Lung (tissue), 12 donors: ENCODE data around the gene USH2A. TPM values are rescaled to one million over a fixed set of nuclear protein-coding genes. Genes with fewer than 3 reads are reported as not detected.

ENCODE experiments used
- ATAC-seq: fragments of 200-7000 bp; cut with Tn5 transposase; one replicate; pipeline ENCODE4 v1.9.1; 2020; ENCODE audit warnings: moderate number of reproducible peaks; ENCODE audit not compliant: insufficient read depth, low FRiP score
- DNase-seq, 3 donors: peaks; one replicate each; pipeline ENCODE4 v3.0.0-alpha.2; 2013 to 2017
- H3K27ac ChIP-seq, 2 donors: one replicate each; pipeline ENCODE4 v1.5.1; 2013; ENCODE audit warnings: mild to moderate bottlenecking in 2 of 2, moderate library complexity in 2 of 2, control low read depth in 1 of 2, inconsistent platforms in 1 of 2, low read depth in 1 of 2, low read length in 1 of 2
- H3K27me3 ChIP-seq, 3 donors: one replicate each; pipeline ENCODE4 v1.5.1; 2013; ENCODE audit warnings: low read length in 2 of 3; ENCODE audit not compliant: control insufficient read depth in 3 of 3, insufficient read depth in 3 of 3
- H3K36me3 ChIP-seq, 4 donors: one replicate each; pipeline ENCODE4 v1.5.1; 2013; ENCODE audit warnings: low read length in 4 of 4, mild to moderate bottlenecking in 1 of 4, moderate library complexity in 1 of 4; ENCODE audit not compliant: control insufficient read depth in 4 of 4, insufficient read depth in 4 of 4
- H3K4me1 ChIP-seq, 5 donors: one replicate each; pipeline ENCODE4 v1.5.1; 2013; ENCODE audit warnings: low read length in 5 of 5, mild to moderate bottlenecking in 2 of 5, moderate library complexity in 1 of 5; ENCODE audit not compliant: control insufficient read depth in 5 of 5, insufficient read depth in 5 of 5
- H3K4me3 ChIP-seq: one replicate; pipeline ENCODE4 v1.5.1; 2013; ENCODE audit warnings: mild to moderate bottlenecking, control low read depth, moderate library complexity
- H3K9ac ChIP-seq, 2 donors: one replicate each; pipeline ENCODE4 v1.5.1; 2013; ENCODE audit warnings: low read length in 2 of 2, control low read depth in 1 of 2; ENCODE audit not compliant: insufficient read depth in 1 of 2
- H3K9me3 ChIP-seq, 4 donors: one replicate each; pipeline ENCODE4 v1.5.1; 2013; ENCODE audit warnings: low read length in 3 of 4, mild to moderate bottlenecking in 1 of 4, moderate library complexity in 1 of 4; ENCODE audit not compliant: control insufficient read depth in 4 of 4, insufficient read depth in 3 of 4
- WGBS, 2 donors: extraction: QIAGEN DNeasy Blood & Tissue Kit; methylation state at CpG; one replicate each; pipeline ENCODE4 v1.1.7; 2013; 5-methylcytosine and 5-hydroxymethylcytosine counted together
- polyA plus RNA-seq, 2 donors: library from polyadenylated mRNA; stranded (reverse); fragments of 200-250 nt; gene quantifications; one replicate each; pipeline ENCODE4 v1.2.1, GENCODE V29; 2013
- total RNA-seq, 2 donors: library from RNA; depleted of rRNA in 1 of 2; stranded (reverse); fragments of >200 nt in 1 of 2; gene quantifications; one replicate each; pipeline ENCODE4 v1.2.1, GENCODE V29; 2014 to 2021
- TF ChIP-seq, protein P1 (sequence below): IDR thresholded peaks from 2 replicates; pipeline ENCODE4 v1.5.1; 2012; ENCODE audit warnings: mild to moderate bottlenecking; ENCODE audit errors: control extremely low read depth, extremely low read depth
- donor health status: control.
- donor health status: control.
- donor health status: Bipolar disorder and iron deficiency.
- donor health status: healthy.
- donor health status: DM: yes; HTN: yes; CAD: no.

USH2A gene
- total and polyA plus RNA-seq, 4 donors: under 0.01 to 0.11 TPM; not detected in 2

DNA sequence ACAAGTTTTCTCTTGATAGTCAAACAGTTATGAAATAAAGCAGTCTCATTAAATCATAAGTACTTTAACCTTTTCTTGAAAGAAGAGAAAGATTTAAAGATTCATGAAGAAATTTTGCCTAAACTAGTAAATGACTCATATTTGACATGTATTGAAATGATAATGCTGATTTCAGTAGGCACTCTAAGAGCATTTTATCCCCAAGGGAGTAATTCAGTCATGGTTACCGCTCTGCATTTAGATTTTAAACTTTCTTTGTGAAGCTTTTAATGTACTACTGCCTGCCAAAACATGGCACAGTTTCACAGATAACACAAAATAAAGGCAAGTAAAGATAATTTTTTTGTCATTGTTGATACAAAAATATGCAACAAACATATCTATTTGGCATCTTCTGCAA is 6.8 kb downstream of the USH2A start:
- WGBS, 2 donors: 86 to 88% methylated on average over 1 of the region's 1 CpG

DNA sequence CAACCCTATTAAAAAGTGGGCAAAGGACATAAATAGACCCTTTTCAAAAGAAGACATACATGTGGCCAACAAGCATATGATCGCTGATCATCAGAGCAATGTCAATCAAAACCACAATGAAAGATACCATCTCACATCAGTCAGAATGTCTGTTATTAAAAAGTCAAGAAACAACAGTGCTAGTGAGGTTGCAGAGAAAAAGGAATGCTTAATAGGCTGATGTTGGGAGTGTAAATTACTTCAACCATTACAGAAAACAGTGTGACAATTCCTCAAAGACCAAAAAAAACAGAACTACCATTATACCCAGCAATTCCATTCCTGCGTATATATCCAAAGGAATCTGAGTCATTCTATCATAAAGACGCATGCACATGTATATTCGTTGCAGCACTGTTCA is 13.2 kb downstream of the USH2A start:
- ATAC-seq (no peak), DNase-seq (no peak)
- 94 to 95% methylated on average over 4 of the region's 4 CpGs for WGBS, 2 donors
- no peak overlapping the region for H3K4me3 ChIP-seq
- H3K27me3 ChIP-seq: no peaks in the 10 kb centered on the region
- H3K27ac ChIP-seq: no peak overlapping the region
- no peaks in the 10 kb centered on the region for H3K9me3 ChIP-seq
- H3K9ac ChIP-seq: no peak overlapping the region
- H3K36me3 ChIP-seq: no peaks in the 10 kb centered on the region
- H3K4me1 ChIP-seq: no peaks in the 10 kb centered on the region
- TF ChIP-seq, protein P1, sequence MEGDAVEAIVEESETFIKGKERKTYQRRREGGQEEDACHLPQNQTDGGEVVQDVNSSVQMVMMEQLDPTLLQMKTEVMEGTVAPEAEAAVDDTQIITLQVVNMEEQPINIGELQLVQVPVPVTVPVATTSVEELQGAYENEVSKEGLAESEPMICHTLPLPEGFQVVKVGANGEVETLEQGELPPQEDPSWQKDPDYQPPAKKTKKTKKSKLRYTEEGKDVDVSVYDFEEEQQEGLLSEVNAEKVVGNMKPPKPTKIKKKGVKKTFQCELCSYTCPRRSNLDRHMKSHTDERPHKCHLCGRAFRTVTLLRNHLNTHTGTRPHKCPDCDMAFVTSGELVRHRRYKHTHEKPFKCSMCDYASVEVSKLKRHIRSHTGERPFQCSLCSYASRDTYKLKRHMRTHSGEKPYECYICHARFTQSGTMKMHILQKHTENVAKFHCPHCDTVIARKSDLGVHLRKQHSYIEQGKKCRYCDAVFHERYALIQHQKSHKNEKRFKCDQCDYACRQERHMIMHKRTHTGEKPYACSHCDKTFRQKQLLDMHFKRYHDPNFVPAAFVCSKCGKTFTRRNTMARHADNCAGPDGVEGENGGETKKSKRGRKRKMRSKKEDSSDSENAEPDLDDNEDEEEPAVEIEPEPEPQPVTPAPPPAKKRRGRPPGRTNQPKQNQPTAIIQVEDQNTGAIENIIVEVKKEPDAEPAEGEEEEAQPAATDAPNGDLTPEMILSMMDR: no peak

More for the DNA sequence above, 6.8 kb downstream of the USH2A start:
- no peaks in the 10 kb centered on the region for H3K36me3 ChIP-seq
- no peak overlapping the region for H3K27ac ChIP-seq
- TF ChIP-seq, protein P1: no peak
- no peak overlapping the region for H3K4me3 ChIP-seq
- H3K4me1 ChIP-seq: no peaks in the 10 kb centered on the region
- H3K27me3 ChIP-seq: no peaks in the 10 kb centered on the region
- no peak overlapping the region for H3K9ac ChIP-seq
- ATAC-seq: no peak
- no peak for DNase-seq
- H3K9me3 ChIP-seq: no peaks in the 10 kb centered on the region

DNA sequence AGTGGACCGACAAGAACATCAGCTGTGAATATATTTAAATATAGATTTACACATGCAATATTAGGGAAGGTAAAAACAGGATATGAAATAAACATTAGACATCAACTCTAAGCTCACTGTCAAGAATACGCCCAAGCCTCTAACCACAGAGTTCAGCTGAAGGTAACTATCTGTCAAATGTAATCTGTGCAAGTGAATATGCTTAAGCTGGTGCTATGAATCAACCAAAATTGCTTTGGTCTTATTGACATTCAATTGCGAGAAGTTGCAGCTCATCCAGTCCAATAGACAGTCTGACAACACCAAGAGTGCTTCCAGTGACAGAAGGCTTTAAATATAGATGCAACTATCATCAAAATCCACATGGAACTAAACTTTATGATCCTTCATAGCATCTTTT is 32.3 kb downstream of the USH2A start:
- no peaks in the 10 kb centered on the region for H3K4me1 ChIP-seq
- no peak overlapping the region for H3K4me3 ChIP-seq
- TF ChIP-seq, protein P1: no peak
- H3K27me3 ChIP-seq: no peaks in the 10 kb centered on the region
- ATAC-seq: no peak
- no peaks in the 10 kb centered on the region for H3K9me3 ChIP-seq
- no peak for DNase-seq
- H3K9ac ChIP-seq: no peak overlapping the region
- H3K36me3 ChIP-seq: no peaks in the 10 kb centered on the region
- WGBS, 2 donors: 84 to 85% methylated on average over 3 of the region's 3 CpGs
- no peak overlapping the region for H3K27ac ChIP-seq

DNA sequence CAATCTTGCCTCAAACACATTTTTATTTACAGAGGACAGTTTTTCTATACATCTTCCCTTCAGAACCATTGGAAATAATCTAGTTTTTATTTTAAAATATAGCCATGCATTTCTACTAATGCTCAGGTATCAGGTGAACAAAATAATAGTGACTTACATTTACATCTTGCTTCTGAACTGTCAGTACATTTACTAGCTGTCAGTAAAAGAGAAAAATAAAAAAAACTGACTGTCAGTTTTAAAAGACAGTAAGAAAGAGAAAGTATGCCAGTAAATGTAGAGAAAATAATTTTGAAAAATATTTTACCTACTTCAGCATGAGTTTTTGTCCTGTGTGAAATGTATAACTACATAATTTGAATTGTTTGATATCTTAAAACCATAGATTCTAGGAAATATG is 33.5 kb downstream of the USH2A start:
- Histone ChIP-seq H3K4me3 (no peak overlapping the region), H3K9me3 (no peaks in the 10 kb centered on the region), H3K9ac (no peak overlapping the region), H3K27me3 (no peaks in the 10 kb centered on the region), H3K4me1 (no peaks in the 10 kb centered on the region), H3K27ac (no peak overlapping the region), H3K36me3 (no peaks in the 10 kb centered on the region)
- no peak for ATAC-seq
- TF ChIP-seq, protein P1: no peak
- no peak for DNase-seq
